ENCODE measurements around the gene CNOT3. TPM values are rescaled to one million over a fixed set of nuclear protein-coding genes. Genes with fewer than 3 reads are reported as not detected.

CNOT3 gene
- total RNA-seq, 2 donors from 2014 or later: 20.8 to 28.1 TPM

DNA sequence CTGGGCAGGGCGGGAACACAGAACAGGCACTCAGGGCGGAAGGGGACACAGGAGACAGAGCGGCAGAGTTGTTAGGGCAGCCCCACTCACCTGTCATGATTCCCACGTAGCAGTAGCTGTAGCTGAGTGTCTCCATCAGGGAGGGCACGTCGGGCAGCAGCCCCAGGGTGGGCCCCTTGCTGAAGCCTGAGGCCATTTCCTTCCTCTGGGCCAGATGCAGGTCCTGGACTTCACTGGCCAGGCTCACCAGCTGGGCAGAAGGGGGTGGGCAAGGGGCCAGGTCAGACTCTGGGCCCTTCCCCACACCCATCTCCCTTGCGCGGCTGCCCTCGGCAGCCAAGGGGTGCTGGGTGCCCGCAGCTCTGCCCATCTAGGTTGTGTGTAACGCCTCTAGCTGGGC is 45.9 kb downstream of the CNOT3 start:
- H3K27me3 ChIP-seq (replicated peaks; ENCODE audit: insufficient read depth): no peaks in the 10 kb centered on the region
- no peaks in the 10 kb centered on the region for H3K36me3 ChIP-seq
- H3K9me3 ChIP-seq: no peaks in the 10 kb centered on the region
- DNase-seq (ENCODE audit: low spot score) (no peak), ATAC-seq (ENCODE audit: insufficient number of reproducible peaks, low FRiP score, low read depth) (no peak)
- TF ChIP-seq CTCF (IDR thresholded peaks at IDR 0.05): no peak
- peaks cover 5 to 10% of the 10 kb centered on the region in 2 donors for H3K4me1 ChIP-seq (ENCODE audit: control insufficient read depth in 1 of 2, low read depth in 2 of 2)
- no peak overlapping the region for H3K4me3 ChIP-seq
- no peak overlapping the region for H3K27ac ChIP-seq

GRCh38 chr19:54186351-54186750 is 48.8 kb downstream of the CNOT3 start:
- Histone ChIP-seq H3K9me3 (no peaks in the 10 kb centered on the region), H3K4me1 (ENCODE audit: control insufficient read depth in 1 of 2, low read depth in 2 of 2) (peaks cover 7 to 16% of the 10 kb centered on the region in 2 donors), H3K36me3 (no peaks in the 10 kb centered on the region), H3K27me3 (replicated peaks; ENCODE audit: insufficient read depth) (no peaks in the 10 kb centered on the region), H3K27ac (no peak overlapping the region), H3K4me3 (no peak overlapping the region)
- DNase-seq (ENCODE audit: low spot score) (no peak), ATAC-seq (ENCODE audit: insufficient number of reproducible peaks, low FRiP score, low read depth) (no peak)
- no peak for TF ChIP-seq CTCF (IDR thresholded peaks at IDR 0.05)

DNA sequence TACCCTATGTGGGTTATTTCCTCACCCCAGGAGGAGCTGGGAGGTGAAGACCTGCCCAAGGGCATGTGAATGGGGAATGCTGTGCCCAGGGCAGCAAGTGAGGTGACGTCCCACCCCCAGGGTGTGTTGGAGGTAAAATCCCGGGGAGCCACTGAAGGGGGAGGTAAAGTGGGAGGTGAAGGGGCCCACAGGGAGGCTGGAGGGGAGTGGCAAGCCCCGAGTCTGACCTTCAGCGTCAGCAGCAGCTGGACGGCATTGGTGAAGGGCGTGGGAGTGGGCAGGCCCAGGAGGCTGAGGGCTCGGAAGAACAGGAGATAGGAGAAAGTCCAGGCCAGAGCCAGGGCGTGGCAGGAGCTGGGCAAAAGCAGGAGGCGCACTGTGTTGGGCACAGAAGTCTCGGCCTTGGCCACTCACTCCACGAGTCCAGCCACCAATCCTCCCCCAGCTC is 49.4 kb downstream of the CNOT3 start:
- H3K4me1 ChIP-seq (ENCODE audit: control insufficient read depth in 1 of 2, low read depth in 2 of 2): peaks cover 9 to 20% of the 10 kb centered on the region in 2 donors
- H3K4me3 ChIP-seq: no peak overlapping the region
- H3K27me3 ChIP-seq (replicated peaks; ENCODE audit: insufficient read depth): no peaks in the 10 kb centered on the region
- no peak for TF ChIP-seq CTCF (IDR thresholded peaks at IDR 0.05)
- no peak overlapping the region for H3K27ac ChIP-seq
- no peaks in the 10 kb centered on the region for H3K36me3 ChIP-seq
- ATAC-seq (ENCODE audit: insufficient number of reproducible peaks, low FRiP score, low read depth): no peak
- no peaks in the 10 kb centered on the region for H3K9me3 ChIP-seq
- no peak for DNase-seq (ENCODE audit: low spot score)

DNA sequence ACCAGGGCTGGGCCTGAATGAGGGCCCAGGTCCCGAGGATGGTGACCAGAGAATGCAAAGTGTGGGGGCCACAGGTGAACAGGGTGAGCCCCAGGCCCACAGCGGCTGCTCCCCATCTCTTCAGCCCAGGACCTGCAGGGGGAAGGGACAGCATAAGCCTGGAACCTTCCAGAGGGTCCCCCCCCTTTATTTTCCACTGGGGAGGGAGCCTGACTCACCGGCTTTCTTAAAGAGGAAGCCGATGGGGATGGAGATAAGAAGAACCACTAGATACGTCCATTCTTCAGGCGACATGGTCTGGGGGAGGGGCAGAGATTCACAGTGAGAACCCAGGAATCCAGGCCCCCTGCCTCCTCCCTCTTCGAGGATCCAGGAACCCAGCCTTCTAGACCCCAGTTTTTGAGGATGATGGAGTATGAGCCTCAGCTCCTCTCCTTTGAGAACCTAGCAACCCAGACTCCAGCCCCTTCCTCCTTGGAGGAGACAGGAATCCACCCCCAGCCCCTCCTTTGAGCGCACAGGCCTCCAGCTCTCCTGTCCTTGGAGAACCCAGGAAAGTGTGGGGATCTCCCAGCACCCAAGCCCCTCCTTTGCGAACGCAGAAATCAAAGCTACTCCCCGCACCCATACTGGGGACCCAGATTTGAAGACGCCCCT is 50.8 kb downstream of the CNOT3 start:
- TF ChIP-seq CTCF (IDR thresholded peaks at IDR 0.05): no peak
- DNase-seq (ENCODE audit: low spot score) (no peak), ATAC-seq (ENCODE audit: insufficient number of reproducible peaks, low FRiP score, low read depth) (no peak)
- Histone ChIP-seq H3K4me3 (peak overlapping the region; percentile 85), H3K27ac (peak overlapping the region in 1 of 2 donors; percentile 99), H3K4me1 (ENCODE audit: control insufficient read depth in 1 of 2, low read depth in 2 of 2) (peaks cover 14 to 28% of the 10 kb centered on the region in 2 donors), H3K27me3 (replicated peaks; ENCODE audit: insufficient read depth) (no peaks in the 10 kb centered on the region), H3K36me3 (peaks cover 5% of the 10 kb centered on the region), H3K9me3 (no peaks in the 10 kb centered on the region)

DNA sequence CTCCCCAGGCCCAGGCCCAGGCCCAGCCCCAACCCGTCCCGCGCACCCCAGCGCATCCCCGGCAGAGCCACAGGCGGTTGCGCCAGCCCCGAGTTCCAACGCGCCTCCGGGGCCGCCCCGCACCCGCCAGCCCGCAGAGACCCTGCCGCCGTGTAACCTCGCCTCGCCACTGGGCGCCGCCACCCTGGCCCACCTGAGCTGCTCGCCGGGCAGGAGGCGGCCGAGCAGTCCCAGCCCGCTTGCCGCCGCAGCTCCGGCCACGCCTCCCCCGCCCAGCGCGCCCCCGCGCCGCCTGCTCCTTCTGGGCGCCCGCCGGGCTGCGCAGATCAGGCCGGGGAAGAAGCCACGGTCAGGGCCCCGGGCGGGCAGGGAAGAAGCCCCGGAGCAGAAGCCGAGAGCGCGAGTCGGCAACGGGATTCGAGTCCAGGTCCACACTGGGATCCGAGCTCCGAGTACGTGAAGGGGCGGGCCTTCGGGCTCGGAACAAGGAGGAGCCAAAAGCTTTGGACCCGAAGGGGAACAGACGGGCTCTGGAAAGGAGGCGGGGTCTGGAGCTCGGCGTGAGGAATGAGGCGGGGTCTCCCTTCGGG is 51.7 kb downstream of the CNOT3 start, which contains the start of gene MBOAT7:
Gene MBOAT7 (minus strand): TSS at position 436 of the 590 bp plus-strand sequence. CDS start 1,072 bp downstream, outside the sequence.
- TF ChIP-seq CTCF (IDR thresholded peaks at IDR 0.05): peak; percentile 36
- Histone ChIP-seq H3K4me3 (peak within 1 kb of the TSS; percentile 85), H3K4me1 (ENCODE audit: control insufficient read depth in 1 of 2, low read depth in 2 of 2) (peaks cover 14 to 28% of the 10 kb centered on the region in 2 donors), H3K36me3 (peaks cover 9% of the 10 kb centered on the region), H3K9me3 (no peaks in the 10 kb centered on the region), H3K27me3 (replicated peaks; ENCODE audit: insufficient read depth) (no peaks in the 10 kb centered on the region), H3K27ac (peak within 1 kb of the TSS; percentile 99)
- DNase-seq (ENCODE audit: low spot score) (no peak), ATAC-seq (ENCODE audit: insufficient number of reproducible peaks, low FRiP score, low read depth) (peak; percentile 2)

Measured in thoracic aorta (tissue), 2 donors.